Gastrocnemius medialis (tissue), 4 donors: ENCODE data around the gene GNB1. TPM values are rescaled to one million over a fixed set of nuclear protein-coding genes. Genes with fewer than 3 reads are reported as not detected.

Experiments used
- ATAC-seq, 2 donors: fragments of 150-250 bp; one replicate each; pipeline ENCODE4 v1.9.1; 2016
- DNase-seq, 2 donors: peaks; one replicate each; pipeline ENCODE4 v3.0.0-alpha.2; 2019
- H3K27ac ChIP-seq, 4 donors: fragments of 200-600 bp; sonication (generic); 1 replicate in 1 of 4; 2 replicates in 3 of 4; pipeline ENCODE4 v1.5.1; 2016 to 2018; ENCODE audit warnings: mild to moderate bottlenecking in 2 of 4, moderate library complexity in 1 of 4
- H3K27me3 ChIP-seq, 3 donors: fragments of 200-600 bp; sonication (generic) in 2 of 3; 1 replicate in 1 of 3; 2 replicates in 2 of 3; pipeline versions ENCODE4 v1.5.1 to v1.6.0; 2016 to 2019; ENCODE audit warnings: mild to moderate bottlenecking in 1 of 3, moderate library complexity in 1 of 3
- H3K36me3 ChIP-seq, 2 donors: fragments of 200-600 bp; sonication (generic) in 1 of 2; one replicate each; pipeline ENCODE4 v1.5.1; 2017 to 2018
- H3K4me1 ChIP-seq, 2 donors: fragments of 200-600 bp; sonication (generic) in 1 of 2; one replicate each; pipeline ENCODE4 v1.5.1; 2016 to 2017; ENCODE audit warnings: mild to moderate bottlenecking in 2 of 2
- H3K4me3 ChIP-seq, 4 donors: fragments of 200-600 bp; sonication (generic) in 3 of 4; 1 replicate in 1 of 4; 2 replicates in 3 of 4; pipeline ENCODE4 v1.5.1; 2016 to 2019; ENCODE audit warnings: mild to moderate bottlenecking in 2 of 4
- H3K9me3 ChIP-seq, 3 donors: fragments of 200-600 bp; sonication (generic) in 2 of 3; 1 replicate in 1 of 3; 2 replicates in 2 of 3; pipeline ENCODE4 v1.5.1; 2016 to 2019
- POLR2A ChIP-seq, 2 donors: fragments of 450-650 bp; IDR thresholded peaks; one replicate each; pipeline ENCODE4 v1.6.1; 2017; ENCODE audit warnings: antibody characterized with exemption in 2 of 2, mild to moderate bottlenecking in 2 of 2, moderate library complexity in 2 of 2
- in situ Hi-C, 4 donors: fragments of 200-750 bp; cut with MboI; loops; one replicate each; pipeline versions ENCODE4 v1.15.0 to v1.8.0; 2017; ENCODE audit warnings: low sequenced_read_pairs in 4 of 4
- intact Hi-C: fragments of 100-400 bp; cut with DNase I; formaldehyde crosslinking; loops from one replicate; pipeline ENCODE4 v1.15.1; 2023; ENCODE audit warnings: low total_unique reads
- total RNA-seq, 4 donors: library from RNA; depleted of rRNA; stranded (reverse); fragments of >200 nt; gene quantifications; one replicate each; pipeline versions ENCODE4 v1.1.0 to v1.2.3, GENCODE V29; 2016
- TF ChIP-seq, protein P1 (sequence below), 5 experiments: fragments of 450-650 bp in 3 of 5; fragments of 200-600 bp in 2 of 5; sonication (generic) in 2 of 5; IDR thresholded peaks in 4 of 5; conservative IDR thresholded peaks in 1 of 5; 1 replicate in 4 of 5; 2 replicates in 1 of 5; pipeline ENCODE4 v1.5.1; 2016 to 2019; ENCODE audit warnings: antibody characterized with exemption in 5 of 5, mild to moderate bottlenecking in 3 of 5, moderate library complexity in 3 of 5

GNB1 gene
- total RNA-seq, 4 donors from 2014 or later, result 29.9 to 44.1 (median 37.2) TPM

- no peak overlapping the region for H3K27ac ChIP-seq
- peaks cover 2 to 4% of the 10 kb centered on the region in 2 donors for H3K4me1 ChIP-seq
- no peaks in the 10 kb centered on the region for H3K36me3 ChIP-seq
- in situ Hi-C loops, result loop anchor here in 3 of 4 donors (5.0 to 25.0 kb wide), 4 partner anchors 55 to 138 kb away; no protein-coding TSS in a partner anchor
- intact Hi-C loops, result no loop called here
- TF ChIP-seq POLR2A (IDR thresholded peaks at IDR 0.05), result no peak
- TF ChIP-seq, protein P1, sequence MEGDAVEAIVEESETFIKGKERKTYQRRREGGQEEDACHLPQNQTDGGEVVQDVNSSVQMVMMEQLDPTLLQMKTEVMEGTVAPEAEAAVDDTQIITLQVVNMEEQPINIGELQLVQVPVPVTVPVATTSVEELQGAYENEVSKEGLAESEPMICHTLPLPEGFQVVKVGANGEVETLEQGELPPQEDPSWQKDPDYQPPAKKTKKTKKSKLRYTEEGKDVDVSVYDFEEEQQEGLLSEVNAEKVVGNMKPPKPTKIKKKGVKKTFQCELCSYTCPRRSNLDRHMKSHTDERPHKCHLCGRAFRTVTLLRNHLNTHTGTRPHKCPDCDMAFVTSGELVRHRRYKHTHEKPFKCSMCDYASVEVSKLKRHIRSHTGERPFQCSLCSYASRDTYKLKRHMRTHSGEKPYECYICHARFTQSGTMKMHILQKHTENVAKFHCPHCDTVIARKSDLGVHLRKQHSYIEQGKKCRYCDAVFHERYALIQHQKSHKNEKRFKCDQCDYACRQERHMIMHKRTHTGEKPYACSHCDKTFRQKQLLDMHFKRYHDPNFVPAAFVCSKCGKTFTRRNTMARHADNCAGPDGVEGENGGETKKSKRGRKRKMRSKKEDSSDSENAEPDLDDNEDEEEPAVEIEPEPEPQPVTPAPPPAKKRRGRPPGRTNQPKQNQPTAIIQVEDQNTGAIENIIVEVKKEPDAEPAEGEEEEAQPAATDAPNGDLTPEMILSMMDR (IDR thresholded peaks at IDR 0.05 in 4 of 5, conservative IDR thresholded peaks at IDR 0.05 in 1 of 5), result no peak
- ATAC-seq (no peak), DNase-seq (no peak)
- no peak overlapping the region for H3K4me3 ChIP-seq
- no peaks in the 10 kb centered on the region for H3K27me3 ChIP-seq
- no peaks in the 10 kb centered on the region for H3K9me3 ChIP-seq
Observed at GRCh38 chr1:1899967-1900327, 9.1 kb upstream of the GNB1 start.

GRCh38 chr1:1899266-1899966, 8.5 kb upstream of the GNB1 start:
- Histone ChIP-seq H3K4me1 (peaks cover 7 to 9% of the 10 kb centered on the region in 2 donors), H3K27ac (no peak overlapping the region), H3K36me3 (no peaks in the 10 kb centered on the region), H3K9me3 (no peaks in the 10 kb centered on the region), H3K4me3 (no peak overlapping the region), H3K27me3 (no peaks in the 10 kb centered on the region)
- TF ChIP-seq POLR2A (IDR thresholded peaks at IDR 0.05), result no peak
- TF ChIP-seq, protein P1 (IDR thresholded peaks at IDR 0.05 in 4 of 5, conservative IDR thresholded peaks at IDR 0.05 in 1 of 5), result no peak
- ATAC-seq (no peak), DNase-seq (no peak)
- intact Hi-C loops (no loop called here), in situ Hi-C loops (loop anchor here in 1 of 4 donors (25.0 kb wide), 1 partner anchor 137 kb away; no protein-coding TSS in a partner anchor)

DNA sequence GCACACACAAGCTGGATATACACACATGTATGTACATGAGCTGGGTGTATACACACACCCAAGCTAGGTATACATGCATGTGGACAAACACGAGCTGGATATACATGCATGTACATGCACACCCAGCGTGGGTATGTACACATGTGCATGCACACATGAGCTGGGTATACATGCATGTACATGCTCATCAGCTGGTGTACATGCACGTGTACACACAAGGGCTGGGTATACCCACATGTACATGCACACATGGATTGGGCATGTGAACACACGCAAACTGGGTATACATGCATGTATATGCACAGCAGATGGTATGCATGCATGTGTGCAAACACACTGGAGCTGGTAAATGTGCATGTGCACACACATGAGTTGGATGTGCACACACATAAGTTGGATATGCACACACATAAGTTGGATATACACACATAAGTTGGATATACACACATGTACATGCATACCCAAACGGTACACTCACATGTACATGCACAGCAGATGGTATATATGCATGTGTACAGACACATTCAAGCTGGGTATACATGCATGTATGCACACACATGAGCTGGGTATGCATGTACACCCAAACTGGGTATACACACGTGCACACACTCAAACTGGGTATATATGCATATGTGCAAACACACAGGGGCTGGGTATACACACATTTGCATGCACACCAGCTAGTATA, 7.5 kb upstream of the GNB1 start:
- DNase-seq, result no peak
- H3K4me1 ChIP-seq, result peaks cover 13 to 14% of the 10 kb centered on the region in 2 donors
- no peak overlapping the region for H3K27ac ChIP-seq
- H3K36me3 ChIP-seq, result no peaks in the 10 kb centered on the region
- TF ChIP-seq, protein P1 (IDR thresholded peaks at IDR 0.05 in 4 of 5, conservative IDR thresholded peaks at IDR 0.05 in 1 of 5), result no peak
- TF ChIP-seq POLR2A (IDR thresholded peaks at IDR 0.05), result no peak
- H3K9me3 ChIP-seq, result no peaks in the 10 kb centered on the region
- H3K27me3 ChIP-seq, result no peaks in the 10 kb centered on the region
- in situ Hi-C loops (loop anchor here in 1 of 4 donors (25.0 kb wide), 1 partner anchor 136 kb away; no protein-coding TSS in a partner anchor), intact Hi-C loops (no loop called here)
- H3K4me3 ChIP-seq, result no peak overlapping the region
- ATAC-seq, result no peak

- no peak overlapping the region for H3K27ac ChIP-seq
- no peaks in the 10 kb centered on the region for H3K9me3 ChIP-seq
- ATAC-seq (no peak), DNase-seq (no peak)
- H3K36me3 ChIP-seq, result no peaks in the 10 kb centered on the region
- no peaks in the 10 kb centered on the region for H3K27me3 ChIP-seq
- peaks cover 26 to 27% of the 10 kb centered on the region in 2 donors for H3K4me1 ChIP-seq
- in situ Hi-C loops, result loop anchor here in 1 of 4 donors (25.0 kb wide), 1 partner anchor 133 kb away; no protein-coding TSS in a partner anchor
- H3K4me3 ChIP-seq, result no peak overlapping the region
- no peak for TF ChIP-seq POLR2A (IDR thresholded peaks at IDR 0.05)
- intact Hi-C loops, result no loop called here
Observed at GRCh38 chr1:1895456-1896336, 4.8 kb upstream of the GNB1 start.
